ENCODE data around the gene PTPA. TPM values are rescaled to one million over a fixed set of nuclear protein-coding genes. Genes with fewer than 3 reads are reported as not detected.
A peak's percentile ranks its signal among the peaks of the same experiment; 100 is the strongest.

Gene PTPA
- total RNA-seq, 3 donors from 2014 or later (not counting 1 experiment from before 2014, with no cell fraction given), result 63.2 to 69.4 (median 64.9) TPM

- ATAC-seq, result no peak
- Histone ChIP-seq H3K36me3 (ENCODE audit: control insufficient read depth, insufficient read depth, low read length) (peaks cover 25% of the 10 kb centered on the region), H3K27me3 (ENCODE audit: control insufficient read depth, insufficient read depth, low read length) (no peaks in the 10 kb centered on the region), H3K4me1 (ENCODE audit: control insufficient read depth, insufficient read depth, low read length) (peaks cover 26% of the 10 kb centered on the region), H3K27ac (ENCODE audit: low read length) (no peak overlapping the region), H3K9me3 (ENCODE audit: control insufficient read depth, insufficient read depth, low read length) (no peaks in the 10 kb centered on the region), H3K4me3 (ENCODE audit: low read length) (no peak overlapping the region)
- Mint-ChIP-seq H3K4me1 (peaks cover 6 to 32% of the 10 kb centered on the region in 2 donors), H3K27ac (no peak overlapping the region), H3K4me3 (no peak overlapping the region), H3K27me3 (ENCODE audit: low read depth in 2 of 2) (no peaks in the 10 kb centered on the region), H3K9me3 (no peaks in the 10 kb centered on the region), H3K36me3 (no peaks in the 10 kb centered on the region)
- TF ChIP-seq, protein P1, sequence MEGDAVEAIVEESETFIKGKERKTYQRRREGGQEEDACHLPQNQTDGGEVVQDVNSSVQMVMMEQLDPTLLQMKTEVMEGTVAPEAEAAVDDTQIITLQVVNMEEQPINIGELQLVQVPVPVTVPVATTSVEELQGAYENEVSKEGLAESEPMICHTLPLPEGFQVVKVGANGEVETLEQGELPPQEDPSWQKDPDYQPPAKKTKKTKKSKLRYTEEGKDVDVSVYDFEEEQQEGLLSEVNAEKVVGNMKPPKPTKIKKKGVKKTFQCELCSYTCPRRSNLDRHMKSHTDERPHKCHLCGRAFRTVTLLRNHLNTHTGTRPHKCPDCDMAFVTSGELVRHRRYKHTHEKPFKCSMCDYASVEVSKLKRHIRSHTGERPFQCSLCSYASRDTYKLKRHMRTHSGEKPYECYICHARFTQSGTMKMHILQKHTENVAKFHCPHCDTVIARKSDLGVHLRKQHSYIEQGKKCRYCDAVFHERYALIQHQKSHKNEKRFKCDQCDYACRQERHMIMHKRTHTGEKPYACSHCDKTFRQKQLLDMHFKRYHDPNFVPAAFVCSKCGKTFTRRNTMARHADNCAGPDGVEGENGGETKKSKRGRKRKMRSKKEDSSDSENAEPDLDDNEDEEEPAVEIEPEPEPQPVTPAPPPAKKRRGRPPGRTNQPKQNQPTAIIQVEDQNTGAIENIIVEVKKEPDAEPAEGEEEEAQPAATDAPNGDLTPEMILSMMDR (IDR thresholded peaks at IDR 0.05), result no peak
- no peak for DNase-seq
- WGBS (ENCODE audit: insufficient coverage), result 100% methylated on average over 2 of the region's 2 CpGs
- intact Hi-C loops (cut with micrococcal nuclease), result no loop called here
These were observed 34.1 kb downstream of the PTPA start for GRCh38 chr9:129145316-129145715.

- ATAC-seq (no peak), DNase-seq (no peak)
- Histone ChIP-seq H3K27me3 (ENCODE audit: control insufficient read depth, insufficient read depth, low read length) (no peaks in the 10 kb centered on the region), H3K4me3 (ENCODE audit: low read length) (no peak overlapping the region), H3K4me1 (ENCODE audit: control insufficient read depth, insufficient read depth, low read length) (peaks cover 21% of the 10 kb centered on the region), H3K27ac (ENCODE audit: low read length) (no peak overlapping the region), H3K9me3 (ENCODE audit: control insufficient read depth, insufficient read depth, low read length) (no peaks in the 10 kb centered on the region), H3K36me3 (ENCODE audit: control insufficient read depth, insufficient read depth, low read length) (peaks cover 25% of the 10 kb centered on the region)
- Mint-ChIP-seq H3K4me3 (no peak overlapping the region), H3K9me3 (no peaks in the 10 kb centered on the region), H3K27me3 (ENCODE audit: low read depth in 2 of 2) (no peaks in the 10 kb centered on the region), H3K27ac (peak overlapping the region in 1 of 2 donors; percentile 42), H3K36me3 (no peaks in the 10 kb centered on the region), H3K4me1 (peaks cover 6 to 27% of the 10 kb centered on the region in 2 donors)
- 98% methylated on average over 6 of the region's 7 CpGs for WGBS (ENCODE audit: insufficient coverage)
- intact Hi-C loops (cut with micrococcal nuclease), result no loop called here
- TF ChIP-seq, protein P1 (IDR thresholded peaks at IDR 0.05), result no peak
These were observed 34.7 kb downstream of the PTPA start for GRCh38 chr9:129145841-129146292.

DNA sequence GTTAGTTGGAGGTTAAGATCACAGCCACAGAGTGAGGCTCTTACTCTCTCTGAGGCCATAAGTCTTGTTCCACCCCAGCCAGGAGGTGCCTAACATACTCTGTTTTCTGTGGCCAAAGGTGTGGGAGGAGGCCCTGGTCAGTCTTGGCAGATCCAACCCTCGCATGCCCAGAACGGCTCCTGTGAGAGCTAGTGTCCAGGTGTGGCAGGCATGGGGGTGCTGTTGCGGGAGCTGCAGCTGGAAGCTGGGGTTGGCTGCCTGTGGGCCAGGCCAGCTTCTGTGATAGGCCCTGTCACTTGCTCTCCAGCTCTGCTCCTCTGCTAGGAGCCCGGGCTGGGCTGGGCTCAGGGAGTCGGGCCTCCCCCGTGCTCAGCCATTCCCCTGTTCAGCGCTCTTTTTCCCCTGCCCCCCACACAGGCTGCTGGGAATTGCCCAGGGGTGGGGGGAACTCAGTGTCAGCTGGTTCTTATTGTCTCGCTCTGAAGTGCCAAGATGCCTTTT, 35.3 kb downstream of the PTPA start:
- H3K36me3 ChIP-seq (ENCODE audit: control insufficient read depth, insufficient read depth, low read length), result peaks cover 25% of the 10 kb centered on the region
- WGBS (ENCODE audit: insufficient coverage), result 96% methylated on average over 7 of the region's 8 CpGs
- DNase-seq, result no peak
- peaks cover 15% of the 10 kb centered on the region for H3K4me1 ChIP-seq (ENCODE audit: control insufficient read depth, insufficient read depth, low read length)
- H3K4me1 Mint-ChIP-seq, result peaks cover 2 to 26% of the 10 kb centered on the region in 2 donors
- no peak overlapping the region for H3K4me3 Mint-ChIP-seq
- H3K27me3 ChIP-seq (ENCODE audit: control insufficient read depth, insufficient read depth, low read length), result no peaks in the 10 kb centered on the region
- H3K27ac ChIP-seq (ENCODE audit: low read length), result no peak overlapping the region
- peak overlapping the region in 1 of 2 donors; percentile 42 for H3K27ac Mint-ChIP-seq
- ATAC-seq, result no peak
- no peaks in the 10 kb centered on the region for H3K27me3 Mint-ChIP-seq (ENCODE audit: low read depth in 2 of 2)
- no peak overlapping the region for H3K4me3 ChIP-seq (ENCODE audit: low read length)
- intact Hi-C loops (cut with micrococcal nuclease), result no loop called here
- no peaks in the 10 kb centered on the region for H3K36me3 Mint-ChIP-seq
- no peaks in the 10 kb centered on the region for H3K9me3 ChIP-seq (ENCODE audit: control insufficient read depth, insufficient read depth, low read length)
- TF ChIP-seq, protein P1 (IDR thresholded peaks at IDR 0.05), result no peak
- no peaks in the 10 kb centered on the region for H3K9me3 Mint-ChIP-seq

Measured in natural killer cell (primary cell).